ENCODE results near the gene TLE1. TPM values are rescaled to one million over a fixed set of nuclear protein-coding genes. Genes with fewer than 3 reads are reported as not detected.
"Not testable (repeated sequence)": the region's sequence is repeated elsewhere in the genome, so short reads cannot be mapped to it uniquely, and the experiment has no call there.

The TLE1 gene
- total RNA-seq (under 1 TPM; 0.49 to 0.89 TPM), polyA plus RNA-seq (1 to 10 TPM; 2.3 to 3.8 TPM)

DNA sequence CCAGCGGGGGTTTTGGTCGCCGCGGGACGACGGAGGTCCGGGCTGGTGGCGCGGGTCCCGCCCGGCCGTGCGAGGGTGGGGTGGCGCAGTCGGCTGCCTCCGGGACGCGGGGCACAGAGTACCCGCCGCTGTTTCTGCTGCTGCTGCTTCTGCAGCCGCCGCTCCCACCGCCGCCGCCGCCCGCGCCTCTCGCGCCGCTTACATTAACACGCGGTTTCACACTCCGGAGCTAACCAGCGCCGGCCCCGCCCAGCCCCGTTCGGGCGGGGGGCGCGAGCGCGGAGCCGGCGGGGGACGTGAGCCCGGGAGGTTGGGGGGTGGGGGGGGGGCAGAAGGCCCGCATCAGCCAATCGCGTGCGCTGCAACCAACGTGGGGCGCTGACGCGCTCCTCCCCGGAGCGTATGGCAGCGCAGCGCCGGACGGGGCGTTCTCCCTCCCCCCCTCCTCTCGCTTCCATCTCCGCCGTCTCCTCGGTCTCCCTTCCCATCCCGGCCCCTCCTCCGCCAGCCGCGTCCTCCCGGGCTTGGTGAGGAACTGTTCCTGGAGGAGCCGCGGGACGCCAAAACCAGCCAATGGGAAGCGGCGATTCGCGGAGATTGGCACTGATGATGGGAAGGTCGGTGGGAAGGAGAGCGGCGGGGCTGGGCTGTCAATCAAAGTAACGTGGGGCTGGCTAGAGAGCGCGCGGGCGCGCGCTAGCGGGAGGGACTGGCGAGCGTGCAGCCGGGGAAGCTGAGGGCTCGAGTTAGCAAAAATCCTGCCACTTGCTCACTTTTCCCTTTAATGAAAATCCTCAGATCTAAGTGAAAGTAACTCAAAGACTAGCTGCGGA lies at the start of gene TLE1:
TLE1 (minus strand) TSS at position 205 of the 833 bp plus-strand sequence. CDS start 1,307 bp downstream, outside the sequence.
- H3K27me3 Mint-ChIP-seq, result peaks cover 8 to 16% of the 10 kb centered on the region in 2 donors
- H3K27ac Mint-ChIP-seq, result peak within 1 kb of the TSS; percentile 68 to 95 (median 78)
- Histone ChIP-seq H3K9me3 (ENCODE audit: control insufficient read depth in 1 of 2, low read length in 2 of 2) (no peaks in the 10 kb centered on the region), H3K27ac (ENCODE audit: low read depth, low read length) (peak within 1 kb of the TSS; percentile 8), H3K4me3 (ENCODE audit: low read length in 2 of 2) (peak within 1 kb of the TSS in 1 of 2 donors; percentile 38), H3K36me3 (ENCODE audit: insufficient read depth, low read length) (no peaks in the 10 kb centered on the region), H3K4me1 (ENCODE audit: insufficient read depth, low read length) (peaks cover 4% of the 10 kb centered on the region), H3K27me3 (ENCODE audit: insufficient read depth, low read length) (no peaks in the 10 kb centered on the region)
- peaks cover 0 to 3% (median 0%) of the 10 kb centered on the region in 8 donors for H3K9me3 Mint-ChIP-seq
- intact Hi-C loops (cut with micrococcal nuclease), result no loop called here
- POLR2A ChIA-PET (ENCODE audit: partially characterized antibody), result no interaction called here
- peaks cover 0 to 2% of the 10 kb centered on the region in 2 donors for H3K36me3 Mint-ChIP-seq
- H3K4me3 Mint-ChIP-seq, result peak within 1 kb of the TSS; percentile 85 to 93 (median 92)
- CTCF ChIA-PET (ENCODE audit: partially characterized antibody), result no interaction called here
- H3K4me1 Mint-ChIP-seq, result peaks cover 5 to 17% (median 13%) of the 10 kb centered on the region in 4 donors
- DNase-seq, result peak; percentile 65 to 86 (median 71)

GRCh38 chr9:81737871-81738507 lies 48.6 kb upstream of the TLE1 start:
- Histone ChIP-seq H3K9me3 (ENCODE audit: control insufficient read depth in 1 of 2, low read length in 2 of 2) (no peaks in the 10 kb centered on the region), H3K4me1 (ENCODE audit: insufficient read depth, low read length) (no peaks in the 10 kb centered on the region), H3K27ac (ENCODE audit: low read depth, low read length) (no peak overlapping the region), H3K4me3 (ENCODE audit: low read length in 2 of 2) (no peak overlapping the region), H3K36me3 (ENCODE audit: insufficient read depth, low read length) (no peaks in the 10 kb centered on the region), H3K27me3 (ENCODE audit: insufficient read depth, low read length) (no peaks in the 10 kb centered on the region)
- H3K27me3 Mint-ChIP-seq, result no peaks in the 10 kb centered on the region
- CTCF ChIA-PET (ENCODE audit: partially characterized antibody), result interaction anchor here (1.0 kb wide), 1 partner anchor 9 kb away, joined by 3 read pairs; no protein-coding TSS in a partner anchor
- H3K4me1 Mint-ChIP-seq, result no peaks in the 10 kb centered on the region
- H3K9me3 Mint-ChIP-seq, result peaks cover 0 to 17% (median 14%) of the 10 kb centered on the region in 8 donors
- peak overlapping the region in 1 of 7 donors; percentile 64 for H3K27ac Mint-ChIP-seq
- no peak overlapping the region for H3K4me3 Mint-ChIP-seq
- POLR2A ChIA-PET (ENCODE audit: partially characterized antibody), result no interaction called here
- DNase-seq, result no peak
- H3K36me3 Mint-ChIP-seq, result no peaks in the 10 kb centered on the region
- intact Hi-C loops (cut with micrococcal nuclease), result no loop called here

- H3K27me3 Mint-ChIP-seq; intact Hi-C loops (cut with micrococcal nuclease); H3K4me3 ChIP-seq (ENCODE audit: low read length in 2 of 2); H3K36me3 ChIP-seq (ENCODE audit: insufficient read depth, low read length); H3K27ac Mint-ChIP-seq; H3K9me3 ChIP-seq (ENCODE audit: control insufficient read depth in 1 of 2, low read length in 2 of 2); CTCF ChIA-PET (ENCODE audit: partially characterized antibody); H3K4me1 Mint-ChIP-seq; H3K27me3 ChIP-seq (ENCODE audit: insufficient read depth, low read length); H3K27ac ChIP-seq (ENCODE audit: low read depth, low read length); H3K4me3 Mint-ChIP-seq; H3K4me1 ChIP-seq (ENCODE audit: insufficient read depth, low read length); POLR2A ChIA-PET (ENCODE audit: partially characterized antibody); H3K9me3 Mint-ChIP-seq; H3K36me3 Mint-ChIP-seq: not testable (repeated sequence)
- DNase-seq, result peak in 1 of 5 donors; percentile 17
Measured at GRCh38 chr9:81730498-81730897, 41.2 kb upstream of the TLE1 start.

DNA sequence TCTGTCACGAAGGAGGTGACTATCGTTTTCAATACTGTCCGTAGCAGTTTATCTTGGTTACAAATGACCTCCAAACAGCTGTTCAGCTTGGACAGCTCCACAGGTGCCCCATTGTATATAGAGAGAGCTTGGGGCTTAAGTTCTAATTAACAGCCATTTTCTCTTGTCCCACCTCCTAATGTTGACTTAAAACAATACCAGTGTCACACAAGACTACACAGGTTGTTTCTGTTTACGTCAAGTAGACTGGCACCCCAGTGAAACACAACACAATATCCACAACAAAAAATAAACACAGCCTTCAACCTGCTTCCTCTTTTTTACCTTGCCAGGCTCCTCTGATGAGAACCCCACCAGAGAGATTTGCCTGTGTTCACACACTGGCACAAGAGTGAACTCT lies 39.8 kb upstream of the TLE1 start:
- no peak for DNase-seq
- H3K4me3 ChIP-seq (ENCODE audit: low read length in 2 of 2), result no peak overlapping the region
- H3K27ac ChIP-seq (ENCODE audit: low read depth, low read length), result no peak overlapping the region
- no peaks in the 10 kb centered on the region for H3K9me3 ChIP-seq (ENCODE audit: control insufficient read depth in 1 of 2, low read length in 2 of 2)
- POLR2A ChIA-PET (ENCODE audit: partially characterized antibody), result no interaction called here
- Mint-ChIP-seq H3K4me1 (no peaks in the 10 kb centered on the region), H3K4me3 (no peak overlapping the region), H3K36me3 (no peaks in the 10 kb centered on the region), H3K27ac (no peak overlapping the region), H3K27me3 (no peaks in the 10 kb centered on the region), H3K9me3 (peaks cover 0 to 3% (median 0%) of the 10 kb centered on the region in 8 donors)
- no peaks in the 10 kb centered on the region for H3K27me3 ChIP-seq (ENCODE audit: insufficient read depth, low read length)
- no peaks in the 10 kb centered on the region for H3K4me1 ChIP-seq (ENCODE audit: insufficient read depth, low read length)
- CTCF ChIA-PET (ENCODE audit: partially characterized antibody), result interaction anchor here (1.5 kb wide), 1 partner anchor 8 kb away, joined by 3 read pairs; no protein-coding TSS in a partner anchor
- intact Hi-C loops (cut with micrococcal nuclease), result no loop called here
- no peaks in the 10 kb centered on the region for H3K36me3 ChIP-seq (ENCODE audit: insufficient read depth, low read length)

DNA sequence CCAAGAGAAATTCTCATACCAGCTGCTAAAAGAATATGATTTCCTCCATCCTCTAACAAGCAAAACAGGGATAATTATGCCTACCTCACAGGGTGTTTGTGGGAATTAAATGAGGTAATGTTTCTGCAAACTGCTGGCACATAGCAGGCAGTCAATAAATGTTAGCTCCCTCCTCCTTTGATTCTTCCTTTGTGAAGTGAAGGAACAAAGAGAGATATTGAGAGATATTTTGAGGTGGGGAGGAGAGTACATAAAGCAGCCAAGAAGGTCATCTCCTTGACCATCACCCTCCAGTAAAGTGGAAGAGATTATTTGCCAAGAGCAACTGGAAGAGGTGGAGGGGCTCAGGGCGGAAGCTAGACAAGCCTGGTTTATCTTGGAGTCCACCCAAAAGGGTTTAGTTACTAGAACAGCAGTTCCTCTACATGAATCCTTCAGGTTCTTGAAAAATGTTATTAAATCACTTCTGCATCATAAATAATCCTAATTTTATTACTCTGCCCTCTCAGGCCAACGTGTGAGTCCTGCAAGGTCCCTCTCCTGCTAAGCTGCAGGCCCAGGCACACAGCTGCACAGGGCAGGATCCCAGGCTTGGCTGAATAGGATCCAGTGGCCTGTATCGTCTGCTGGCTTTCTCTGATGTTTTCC lies 35.0 kb upstream of the TLE1 start:
- H3K27me3 Mint-ChIP-seq, result peaks cover 0 to 2% of the 10 kb centered on the region in 2 donors
- H3K27ac ChIP-seq (ENCODE audit: low read depth, low read length), result no peak overlapping the region
- intact Hi-C loops (cut with micrococcal nuclease), result no loop called here
- H3K36me3 ChIP-seq (ENCODE audit: insufficient read depth, low read length), result no peaks in the 10 kb centered on the region
- no peaks in the 10 kb centered on the region for H3K4me1 Mint-ChIP-seq
- H3K4me1 ChIP-seq (ENCODE audit: insufficient read depth, low read length), result no peaks in the 10 kb centered on the region
- H3K36me3 Mint-ChIP-seq, result no peaks in the 10 kb centered on the region
- H3K27me3 ChIP-seq (ENCODE audit: insufficient read depth, low read length), result no peaks in the 10 kb centered on the region
- H3K27ac Mint-ChIP-seq, result no peak overlapping the region
- CTCF ChIA-PET (ENCODE audit: partially characterized antibody), result no interaction called here
- no peaks in the 10 kb centered on the region for H3K9me3 ChIP-seq (ENCODE audit: control insufficient read depth in 1 of 2, low read length in 2 of 2)
- POLR2A ChIA-PET (ENCODE audit: partially characterized antibody), result no interaction called here
- DNase-seq, result no peak
- H3K4me3 Mint-ChIP-seq, result no peak overlapping the region
- H3K4me3 ChIP-seq (ENCODE audit: low read length in 2 of 2), result no peak overlapping the region
- H3K9me3 Mint-ChIP-seq, result peaks cover 0 to 6% (median 2%) of the 10 kb centered on the region in 8 donors

GRCh38 chr9:81722277-81722676 lies 32.9 kb upstream of the TLE1 start:
- no peaks in the 10 kb centered on the region for H3K9me3 ChIP-seq (ENCODE audit: control insufficient read depth in 1 of 2, low read length in 2 of 2)
- Mint-ChIP-seq H3K4me1 (no peaks in the 10 kb centered on the region), H3K27me3 (peaks cover 0 to 2% of the 10 kb centered on the region in 2 donors), H3K27ac (no peak overlapping the region), H3K4me3 (no peak overlapping the region), H3K9me3 (peaks cover 0 to 8% (median 3%) of the 10 kb centered on the region in 8 donors), H3K36me3 (no peaks in the 10 kb centered on the region)
- no peaks in the 10 kb centered on the region for H3K4me1 ChIP-seq (ENCODE audit: insufficient read depth, low read length)
- ChIA-PET POLR2A (ENCODE audit: partially characterized antibody) (no interaction called here), CTCF (ENCODE audit: partially characterized antibody) (no interaction called here)
- H3K27ac ChIP-seq (ENCODE audit: low read depth, low read length), result no peak overlapping the region
- H3K27me3 ChIP-seq (ENCODE audit: insufficient read depth, low read length), result no peaks in the 10 kb centered on the region
- intact Hi-C loops (cut with micrococcal nuclease), result no loop called here
- no peak for DNase-seq
- H3K36me3 ChIP-seq (ENCODE audit: insufficient read depth, low read length), result no peaks in the 10 kb centered on the region
- H3K4me3 ChIP-seq (ENCODE audit: low read length in 2 of 2), result no peak overlapping the region

DNA sequence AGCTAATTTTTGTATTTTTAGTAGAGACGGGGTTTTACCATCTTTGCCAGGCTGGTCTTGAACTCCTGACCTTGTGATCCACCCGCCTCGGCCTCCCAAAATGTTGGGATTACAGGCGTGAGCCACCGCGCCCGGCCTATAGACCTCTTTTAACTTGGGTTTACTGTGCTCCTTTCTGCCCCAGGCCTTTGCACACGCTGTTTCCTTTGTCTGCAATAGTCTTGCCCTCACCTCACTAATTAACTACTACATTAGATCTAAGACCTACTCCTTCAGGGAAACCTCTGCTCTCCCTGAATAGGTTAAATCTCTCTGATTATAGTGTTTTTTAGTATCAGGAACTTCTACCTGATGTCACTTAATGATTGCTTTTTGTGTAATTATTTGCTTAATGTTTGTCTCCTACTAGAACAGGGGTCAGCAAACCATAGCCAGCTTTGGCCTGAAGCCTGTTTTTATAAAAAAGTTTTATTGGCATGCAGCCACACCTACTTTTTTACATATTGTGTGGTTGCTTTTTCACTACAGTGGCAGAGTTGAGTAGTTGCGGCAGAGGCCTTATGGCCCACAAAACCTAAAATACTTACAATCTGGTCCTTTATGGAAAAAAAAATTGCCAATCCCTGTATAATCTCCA lies 31.2 kb upstream of the TLE1 start:
- peaks cover 0 to 8% (median 3%) of the 10 kb centered on the region in 8 donors for H3K9me3 Mint-ChIP-seq
- H3K4me3 Mint-ChIP-seq, result no peak overlapping the region
- H3K27me3 Mint-ChIP-seq, result peaks cover 0 to 2% of the 10 kb centered on the region in 2 donors
- Histone ChIP-seq H3K36me3 (ENCODE audit: insufficient read depth, low read length) (no peaks in the 10 kb centered on the region), H3K9me3 (ENCODE audit: control insufficient read depth in 1 of 2, low read length in 2 of 2) (no peaks in the 10 kb centered on the region), H3K4me1 (ENCODE audit: insufficient read depth, low read length) (no peaks in the 10 kb centered on the region), H3K27me3 (ENCODE audit: insufficient read depth, low read length) (no peaks in the 10 kb centered on the region), H3K4me3 (ENCODE audit: low read length in 2 of 2) (no peak overlapping the region), H3K27ac (ENCODE audit: low read depth, low read length) (no peak overlapping the region)
- ChIA-PET POLR2A (ENCODE audit: partially characterized antibody) (no interaction called here), CTCF (ENCODE audit: partially characterized antibody) (no interaction called here)
- no peaks in the 10 kb centered on the region for H3K4me1 Mint-ChIP-seq
- no peaks in the 10 kb centered on the region for H3K36me3 Mint-ChIP-seq
- DNase-seq, result no peak
- intact Hi-C loops (cut with micrococcal nuclease), result no loop called here
- no peak overlapping the region for H3K27ac Mint-ChIP-seq
